ENCODE results near the gene TRIM67. TPM values are rescaled to one million over a fixed set of nuclear protein-coding genes. Genes with fewer than 3 reads are reported as not detected.
"Not testable (repeated sequence)": the region's sequence is repeated elsewhere in the genome, so short reads cannot be mapped to it uniquely, and the experiment has no call there.

TRIM67 gene
- total and polyA plus RNA-seq, 4 donors, result under 0.01 to 0.09 TPM; not detected in 2

GRCh38 chr1:231128471-231128870, 33.4 kb upstream of the TRIM67 start:
- not testable (repeated sequence) for H3K4me3 ChIP-seq; H3K9ac ChIP-seq (ENCODE audit: insufficient read depth in 1 of 2, low read length in 2 of 2); DNase-seq; H3K36me3 ChIP-seq (ENCODE audit: control insufficient read depth in 4 of 4, insufficient read depth in 4 of 4, low read length in 4 of 4); ATAC-seq (ENCODE audit: insufficient read depth, low FRiP score); H3K27me3 ChIP-seq (ENCODE audit: control insufficient read depth in 3 of 3, insufficient read depth in 3 of 3, low read length in 2 of 3); H3K27ac ChIP-seq (ENCODE audit: low read depth in 1 of 2, low read length in 1 of 2); H3K9me3 ChIP-seq (ENCODE audit: control insufficient read depth in 4 of 4, insufficient read depth in 3 of 4, low read length in 3 of 4)
- WGBS, 2 donors, result 86 to 93% methylated on average over 6 to 21 of the region's 27 CpGs
- H3K4me1 ChIP-seq (ENCODE audit: control insufficient read depth in 5 of 5, insufficient read depth in 5 of 5, low read length in 5 of 5), result peaks cover 0 to 12% (median 0%) of the 10 kb centered on the region in 5 donors

GRCh38 chr1:231130544-231130943, 31.3 kb upstream of the TRIM67 start:
- no peaks in the 10 kb centered on the region for H3K27me3 ChIP-seq (ENCODE audit: control insufficient read depth in 3 of 3, insufficient read depth in 3 of 3, low read length in 2 of 3)
- DNase-seq, result peak; percentile 73 to 95 (median 88)
- no peak overlapping the region for H3K4me3 ChIP-seq
- peaks cover 0 to 2% (median 0%) of the 10 kb centered on the region in 4 donors for H3K36me3 ChIP-seq (ENCODE audit: control insufficient read depth in 4 of 4, insufficient read depth in 4 of 4, low read length in 4 of 4)
- peaks cover 0 to 12% (median 0%) of the 10 kb centered on the region in 5 donors for H3K4me1 ChIP-seq (ENCODE audit: control insufficient read depth in 5 of 5, insufficient read depth in 5 of 5, low read length in 5 of 5)
- H3K27ac ChIP-seq (ENCODE audit: low read depth in 1 of 2, low read length in 1 of 2), result peak overlapping the region in 1 of 2 donors; percentile 22
- 63 to 74% methylated on average over 4 of the region's 4 CpGs for WGBS, 2 donors
- peaks cover 0 to 2% (median 0%) of the 10 kb centered on the region in 4 donors for H3K9me3 ChIP-seq (ENCODE audit: control insufficient read depth in 4 of 4, insufficient read depth in 3 of 4, low read length in 3 of 4)
- no peak overlapping the region for H3K9ac ChIP-seq (ENCODE audit: insufficient read depth in 1 of 2, low read length in 2 of 2)
- no peak for ATAC-seq (ENCODE audit: insufficient read depth, low FRiP score)
- no peak for TF ChIP-seq CTCF (IDR thresholded peaks at IDR 0.05; ENCODE audit: control extremely low read depth, extremely low read depth)

GRCh38 chr1:231132591-231132990, 29.3 kb upstream of the TRIM67 start:
- not testable (repeated sequence) for H3K36me3 ChIP-seq (ENCODE audit: control insufficient read depth in 4 of 4, insufficient read depth in 4 of 4, low read length in 4 of 4); H3K9me3 ChIP-seq (ENCODE audit: control insufficient read depth in 4 of 4, insufficient read depth in 3 of 4, low read length in 3 of 4); DNase-seq; H3K27ac ChIP-seq (ENCODE audit: low read depth in 1 of 2, low read length in 1 of 2); H3K4me3 ChIP-seq; ATAC-seq (ENCODE audit: insufficient read depth, low FRiP score); H3K9ac ChIP-seq (ENCODE audit: insufficient read depth in 1 of 2, low read length in 2 of 2); H3K27me3 ChIP-seq (ENCODE audit: control insufficient read depth in 3 of 3, insufficient read depth in 3 of 3, low read length in 2 of 3)
- H3K4me1 ChIP-seq (ENCODE audit: control insufficient read depth in 5 of 5, insufficient read depth in 5 of 5, low read length in 5 of 5), result peaks cover 0 to 12% (median 0%) of the 10 kb centered on the region in 5 donors
- 97 to 98% methylated on average over 8 of the region's 8 CpGs for WGBS, 2 donors

GRCh38 chr1:231134624-231135023, 27.2 kb upstream of the TRIM67 start:
- no peak for DNase-seq
- no peak overlapping the region for H3K4me3 ChIP-seq
- no peaks in the 10 kb centered on the region for H3K27me3 ChIP-seq (ENCODE audit: control insufficient read depth in 3 of 3, insufficient read depth in 3 of 3, low read length in 2 of 3)
- no peak overlapping the region for H3K27ac ChIP-seq (ENCODE audit: low read depth in 1 of 2, low read length in 1 of 2)
- peaks cover 0 to 2% (median 0%) of the 10 kb centered on the region in 4 donors for H3K9me3 ChIP-seq (ENCODE audit: control insufficient read depth in 4 of 4, insufficient read depth in 3 of 4, low read length in 3 of 4)
- ATAC-seq (ENCODE audit: insufficient read depth, low FRiP score), result no peak
- peaks cover 0 to 20% (median 0%) of the 10 kb centered on the region in 5 donors for H3K4me1 ChIP-seq (ENCODE audit: control insufficient read depth in 5 of 5, insufficient read depth in 5 of 5, low read length in 5 of 5)
- no peak overlapping the region for H3K9ac ChIP-seq (ENCODE audit: insufficient read depth in 1 of 2, low read length in 2 of 2)
- 89 to 91% methylated on average over 5 of the region's 5 CpGs for WGBS, 2 donors
- peaks cover 0 to 2% (median 0%) of the 10 kb centered on the region in 4 donors for H3K36me3 ChIP-seq (ENCODE audit: control insufficient read depth in 4 of 4, insufficient read depth in 4 of 4, low read length in 4 of 4)
- no peak for TF ChIP-seq CTCF (IDR thresholded peaks at IDR 0.05; ENCODE audit: control extremely low read depth, extremely low read depth)

Measured in lung (tissue), 12 donors.